Trophoblast cell (in vitro differentiated cells and primary cell): ENCODE measurements around the gene KCNMA1.

Experiments used
- DNase-seq, 2 donors: peaks; one replicate each; pipeline ENCODE4 v3.0.0-alpha.2; 2016
- H2AFZ ChIP-seq: 2 replicates; pipeline ENCODE4 v1.6.1; 2013; ENCODE audit warnings: low read length, moderate library complexity, mild to moderate bottlenecking; ENCODE audit not compliant: insufficient read depth, poor library complexity
- H2AK5ac ChIP-seq: 2 replicates; pipeline ENCODE4 v1.6.1; 2013; ENCODE audit warnings: mild to moderate bottlenecking, low read length
- H2BK120ac ChIP-seq: 2 replicates; pipeline ENCODE4 v1.6.1; 2013; ENCODE audit warnings: low read length, mild to moderate bottlenecking, moderate library complexity; ENCODE audit not compliant: insufficient read depth, poor library complexity
- H2BK12ac ChIP-seq: 2 replicates; pipeline ENCODE4 v1.6.1; 2013; ENCODE audit warnings: mild to moderate bottlenecking, low read length, moderate library complexity
- H2BK5ac ChIP-seq: 2 replicates; pipeline ENCODE4 v1.6.1; 2013; ENCODE audit warnings: low read length, low read depth, moderate library complexity, mild to moderate bottlenecking; ENCODE audit not compliant: poor library complexity
- H3K14ac ChIP-seq: 2 replicates; pipeline ENCODE4 v1.6.1; 2013; ENCODE audit warnings: mild to moderate bottlenecking, low read length
- H3K18ac ChIP-seq: 2 replicates; pipeline ENCODE4 v1.6.1; 2013; ENCODE audit warnings: mild to moderate bottlenecking, low read length
- H3K23ac ChIP-seq: 2 replicates; pipeline ENCODE4 v1.6.1; 2013; ENCODE audit warnings: low read length
- H3K27ac ChIP-seq: 2 replicates; pipeline ENCODE4 v1.5.1; 2013; ENCODE audit warnings: low read depth, mild to moderate bottlenecking, inconsistent platforms, low read length, moderate library complexity
- H3K27me3 ChIP-seq: 2 replicates; pipeline ENCODE4 v1.6.1; 2013; ENCODE audit warnings: inconsistent platforms, mild to moderate bottlenecking, low read length, moderate library complexity; ENCODE audit not compliant: insufficient read depth
- H3K36me3 ChIP-seq, 2 experiments: 1 replicate in 1 of 2; 2 replicates in 1 of 2; pipeline ENCODE4 v1.6.1; 2013; ENCODE audit warnings: low read length in 2 of 2, mild to moderate bottlenecking in 2 of 2, moderate library complexity in 1 of 2; ENCODE audit not compliant: insufficient read depth in 2 of 2, control insufficient read depth in 1 of 2
- H3K4ac ChIP-seq: 2 replicates; pipeline ENCODE4 v1.6.1; 2013; ENCODE audit warnings: low read depth, mild to moderate bottlenecking, low read length, moderate library complexity
- H3K4me1 ChIP-seq, 2 experiments: 1 replicate in 1 of 2; 2 replicates in 1 of 2; pipeline ENCODE4 v1.6.1; 2013; ENCODE audit warnings: low read length in 2 of 2, mild to moderate bottlenecking in 2 of 2, moderate library complexity in 1 of 2; ENCODE audit not compliant: insufficient read depth in 2 of 2, control insufficient read depth in 1 of 2
- H3K4me2 ChIP-seq: 2 replicates; pipeline ENCODE4 v1.6.1; 2013; ENCODE audit warnings: inconsistent platforms, mild to moderate bottlenecking, low read length, moderate library complexity
- H3K4me3 ChIP-seq: 2 replicates; pipeline ENCODE4 v1.5.1; 2013; ENCODE audit warnings: mild to moderate bottlenecking, low read depth, low read length, inconsistent platforms
- H3K79me1 ChIP-seq: one replicate; pipeline ENCODE4 v1.6.1; 2013; ENCODE audit warnings: low read length
- H3K79me2 ChIP-seq: 2 replicates; pipeline ENCODE4 v1.6.1; 2013; ENCODE audit warnings: low read length, mild to moderate bottlenecking; ENCODE audit not compliant: control insufficient read depth, insufficient read depth, poor library complexity
- H3K9ac ChIP-seq: 2 replicates; pipeline ENCODE4 v1.6.1; 2013; ENCODE audit warnings: mild to moderate bottlenecking, low read length
- H3K9me3 ChIP-seq: 2 replicates; pipeline ENCODE4 v1.6.1; 2013; ENCODE audit warnings: low read depth, mild to moderate bottlenecking, control low read depth, inconsistent platforms, low read length; ENCODE audit not compliant: insufficient read depth
- H4K12ac ChIP-seq: 2 replicates; pipeline ENCODE4 v1.6.1; 2013; ENCODE audit warnings: low read depth, mild to moderate bottlenecking, low read length, moderate library complexity
- H4K8ac ChIP-seq: 2 replicates; pipeline ENCODE4 v1.6.1; 2013; ENCODE audit warnings: low read depth, mild to moderate bottlenecking, low read length, moderate library complexity
- H4K91ac ChIP-seq: one replicate; pipeline ENCODE4 v1.6.1; 2013; ENCODE audit warnings: low read depth, mild to moderate bottlenecking, low read length, moderate library complexity
- WGBS: extraction: QIAGEN DNeasy Blood & Tissue Kit; methylation state at CpG from one replicate; pipeline ENCODE4 v1.1.7; 2013; ENCODE audit warnings: missing lambda C conversion rate; ENCODE audit not compliant: insufficient read length, insufficient coverage; ENCODE audit errors: extremely low coverage; 5-methylcytosine and 5-hydroxymethylcytosine counted together

KCNMA1 gene

GRCh38 chr10:77037735-77038403, 599.7 kb downstream of the KCNMA1 start:
- H3K79me1 ChIP-seq, result no peaks in the 10 kb centered on the region
- H2BK12ac ChIP-seq, result no peak overlapping the region
- no peaks in the 10 kb centered on the region for H3K9me3 ChIP-seq
- H4K91ac ChIP-seq, result no peak overlapping the region
- H2AK5ac ChIP-seq, result no peak overlapping the region
- H3K27me3 ChIP-seq, result no peaks in the 10 kb centered on the region
- H3K27ac ChIP-seq, result no peak overlapping the region
- no peaks in the 10 kb centered on the region for H3K79me2 ChIP-seq
- H4K12ac ChIP-seq, result no peak overlapping the region
- no peak overlapping the region for H2BK120ac ChIP-seq
- WGBS, result no CpG with 5 or more reads among the region's 8 CpGs
- H3K4me1 ChIP-seq, result no peaks in the 10 kb centered on the region
- peaks cover 2 to 4% of the 10 kb centered on the region in 2 experiments for H3K36me3 ChIP-seq
- H4K8ac ChIP-seq, result no peak overlapping the region
- H2AFZ ChIP-seq, result no peak overlapping the region
- no peak overlapping the region for H3K4me2 ChIP-seq
- no peak for DNase-seq
- H3K18ac ChIP-seq, result no peak overlapping the region
- H2BK5ac ChIP-seq, result no peak overlapping the region
- H3K23ac ChIP-seq, result no peak overlapping the region
- H3K14ac ChIP-seq, result no peak overlapping the region
- H3K4me3 ChIP-seq, result no peak overlapping the region
- H3K4ac ChIP-seq, result no peak overlapping the region
- H3K9ac ChIP-seq, result no peak overlapping the region

- Histone ChIP-seq H4K12ac (no peak overlapping the region), H2AFZ (no peak overlapping the region), H3K27ac (no peak overlapping the region), H4K8ac (no peak overlapping the region), H3K79me2 (no peaks in the 10 kb centered on the region), H2BK12ac (no peak overlapping the region), H3K4ac (no peak overlapping the region), H3K23ac (no peak overlapping the region), H3K14ac (no peak overlapping the region), H2BK120ac (no peak overlapping the region), H3K9ac (no peak overlapping the region), H3K4me1 (no peaks in the 10 kb centered on the region), H2BK5ac (no peak overlapping the region), H3K27me3 (no peaks in the 10 kb centered on the region), H4K91ac (no peak overlapping the region), H3K9me3 (no peaks in the 10 kb centered on the region), H3K18ac (no peak overlapping the region), H3K36me3 (peaks cover 2 to 4% of the 10 kb centered on the region in 2 experiments), H2AK5ac (no peak overlapping the region), H3K4me2 (no peak overlapping the region), H3K79me1 (no peaks in the 10 kb centered on the region), H3K4me3 (no peak overlapping the region)
- DNase-seq, result peak; percentile 4 to 39
- no CpG with 5 or more reads among the region's 6 CpGs for WGBS
Observed at GRCh38 chr10:77036993-77037734, 600.4 kb downstream of the KCNMA1 start.

- H3K4me3 ChIP-seq, result no peak overlapping the region
- H2AK5ac ChIP-seq, result no peak overlapping the region
- H3K27ac ChIP-seq, result no peak overlapping the region
- H3K18ac ChIP-seq, result no peak overlapping the region
- no peak overlapping the region for H4K12ac ChIP-seq
- no peak overlapping the region for H2BK12ac ChIP-seq
- H3K9ac ChIP-seq, result no peak overlapping the region
- peaks cover 2 to 4% of the 10 kb centered on the region in 2 experiments for H3K36me3 ChIP-seq
- H3K27me3 ChIP-seq, result no peaks in the 10 kb centered on the region
- H3K79me2 ChIP-seq, result no peaks in the 10 kb centered on the region
- no peak overlapping the region for H2BK5ac ChIP-seq
- H3K4me1 ChIP-seq, result no peaks in the 10 kb centered on the region
- H3K79me1 ChIP-seq, result no peaks in the 10 kb centered on the region
- no peak overlapping the region for H2BK120ac ChIP-seq
- H2AFZ ChIP-seq, result no peak overlapping the region
- no peak overlapping the region for H3K4ac ChIP-seq
- H3K9me3 ChIP-seq, result no peaks in the 10 kb centered on the region
- no peak overlapping the region for H3K14ac ChIP-seq
- H4K91ac ChIP-seq, result no peak overlapping the region
- no CpG with 5 or more reads among the region's 4 CpGs for WGBS
- H3K23ac ChIP-seq, result no peak overlapping the region
- H3K4me2 ChIP-seq, result no peak overlapping the region
- no peak for DNase-seq
- no peak overlapping the region for H4K8ac ChIP-seq
Observed at GRCh38 chr10:77036276-77036675, 601.3 kb downstream of the KCNMA1 start.

GRCh38 chr10:77034795-77035194, 602.8 kb downstream of the KCNMA1 start:
- no peak overlapping the region for H3K9ac ChIP-seq
- no peak overlapping the region for H3K4me2 ChIP-seq
- H3K4me1 ChIP-seq, result no peaks in the 10 kb centered on the region
- no peak overlapping the region for H4K12ac ChIP-seq
- no peak overlapping the region for H3K27ac ChIP-seq
- no peak overlapping the region for H2BK5ac ChIP-seq
- no peaks in the 10 kb centered on the region for H3K27me3 ChIP-seq
- DNase-seq, result no peak
- H3K23ac ChIP-seq, result no peak overlapping the region
- H3K9me3 ChIP-seq, result no peaks in the 10 kb centered on the region
- H2AK5ac ChIP-seq, result no peak overlapping the region
- no peak overlapping the region for H3K18ac ChIP-seq
- H3K4ac ChIP-seq, result no peak overlapping the region
- H2AFZ ChIP-seq, result no peak overlapping the region
- H4K91ac ChIP-seq, result no peak overlapping the region
- H3K79me2 ChIP-seq, result no peaks in the 10 kb centered on the region
- H3K36me3 ChIP-seq, result peaks cover 2 to 3% of the 10 kb centered on the region in 2 experiments
- WGBS, result no CpG with 5 or more reads among the region's 4 CpGs
- no peak overlapping the region for H3K4me3 ChIP-seq
- H2BK12ac ChIP-seq, result no peak overlapping the region
- H4K8ac ChIP-seq, result no peak overlapping the region
- no peaks in the 10 kb centered on the region for H3K79me1 ChIP-seq
- no peak overlapping the region for H3K14ac ChIP-seq
- no peak overlapping the region for H2BK120ac ChIP-seq
